GOT3 (cell line): ENCODE measurements around the gene NSMCE4A.
"Not testable (repeated sequence)": the region's sequence is repeated elsewhere in the genome, so short reads cannot be mapped to it uniquely, and the experiment has no call there.

Experiments
- DNase-seq: peaks from one replicate; lab custom pipeline; 2025; ENCODE audit warnings: mixed read lengths; lab: John Stamatoyannopoulos, UW

NSMCE4A gene

DNA sequence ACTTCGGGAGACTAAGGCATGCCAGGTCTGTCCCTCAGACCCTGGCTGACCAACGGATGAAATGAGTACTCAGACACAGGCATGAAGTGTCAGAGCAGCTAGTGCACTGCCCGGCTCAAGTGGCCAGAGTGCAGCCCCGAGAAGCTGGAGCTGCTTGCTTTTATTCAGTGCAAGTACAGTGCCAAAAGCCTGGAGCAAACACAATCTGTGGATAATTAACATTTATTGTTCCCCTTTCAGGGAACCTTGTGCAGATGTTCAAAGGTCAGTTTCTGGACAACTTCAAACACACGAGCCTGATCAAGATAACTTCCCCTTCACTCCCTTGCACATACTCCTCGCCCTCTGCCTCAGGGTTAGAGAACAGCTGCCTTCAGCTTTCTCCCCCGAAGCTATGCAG lies 39.3 kb downstream of the NSMCE4A start:
- DNase-seq = no peak

DNA sequence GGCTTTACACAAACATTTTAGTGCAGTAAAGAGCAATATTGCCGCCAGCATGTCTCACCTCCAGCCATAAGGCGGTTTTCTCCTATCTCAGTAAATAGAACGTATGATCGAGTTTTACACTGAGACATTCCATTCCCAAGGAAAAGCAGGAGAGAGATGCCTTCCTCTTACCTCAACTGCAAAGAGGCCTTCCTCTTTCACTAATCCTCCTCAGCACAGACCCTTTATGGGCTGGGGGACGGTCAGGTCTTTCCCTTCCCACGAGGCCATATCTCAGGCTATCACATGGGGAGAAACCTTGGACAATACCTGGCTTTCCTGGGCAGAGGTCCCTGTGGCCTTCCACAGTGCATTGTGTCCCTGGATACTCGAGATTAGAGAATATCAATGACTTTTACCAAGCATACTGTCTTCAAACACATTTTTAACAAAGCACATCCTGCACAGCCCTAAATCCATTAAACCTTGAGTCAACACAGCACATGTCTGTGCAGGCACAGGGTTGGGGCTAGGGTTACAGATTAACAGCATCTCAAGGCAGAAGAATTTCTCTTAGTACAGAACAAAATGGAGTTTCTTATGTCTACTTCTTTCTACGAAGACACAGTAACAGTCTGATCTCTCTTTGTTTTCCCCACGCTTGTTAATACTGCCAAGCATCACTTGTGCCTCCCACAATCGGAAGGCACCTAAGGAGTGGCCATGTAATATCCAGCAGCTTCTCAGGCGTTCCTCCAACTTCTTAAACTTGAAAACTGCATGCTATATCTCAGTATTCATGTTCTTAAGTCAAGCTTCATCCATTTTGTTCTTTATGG lies 44.5 kb downstream of the NSMCE4A start:
- DNase-seq = not testable (repeated sequence)

DNA sequence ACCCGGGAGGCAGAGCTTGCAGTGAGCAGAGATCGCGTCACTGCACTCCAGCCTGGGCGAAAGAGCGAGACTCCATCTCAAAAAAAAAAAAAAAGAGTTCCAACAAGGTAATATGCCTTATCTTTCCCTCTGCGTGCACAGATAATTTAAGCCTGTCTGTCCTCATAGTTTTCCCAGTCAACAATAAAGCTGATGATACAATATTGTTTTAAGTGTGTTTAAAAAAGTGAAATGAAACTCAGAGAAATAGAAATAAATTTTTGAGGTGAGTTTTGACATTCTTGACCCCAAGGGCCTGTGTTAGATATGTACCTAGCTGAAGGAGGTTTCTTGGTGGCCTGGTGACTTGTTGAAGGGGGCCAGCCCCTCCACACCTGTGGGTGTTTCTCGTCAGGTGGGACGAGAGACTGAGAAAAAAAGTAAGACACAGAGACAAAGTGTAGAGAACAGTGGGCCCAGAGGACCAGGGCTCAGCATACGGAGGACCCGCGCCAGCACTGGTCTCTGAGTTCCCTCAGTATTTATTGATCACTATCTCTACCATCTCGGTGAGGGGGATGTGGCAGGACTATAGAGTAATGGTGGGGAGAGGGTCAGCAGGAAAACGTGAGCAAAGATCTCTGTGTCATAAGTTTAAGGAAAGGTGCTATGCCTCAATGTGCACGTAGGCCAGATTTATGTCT lies 45.3 kb downstream of the NSMCE4A start:
- not testable (repeated sequence) for DNase-seq

DNA sequence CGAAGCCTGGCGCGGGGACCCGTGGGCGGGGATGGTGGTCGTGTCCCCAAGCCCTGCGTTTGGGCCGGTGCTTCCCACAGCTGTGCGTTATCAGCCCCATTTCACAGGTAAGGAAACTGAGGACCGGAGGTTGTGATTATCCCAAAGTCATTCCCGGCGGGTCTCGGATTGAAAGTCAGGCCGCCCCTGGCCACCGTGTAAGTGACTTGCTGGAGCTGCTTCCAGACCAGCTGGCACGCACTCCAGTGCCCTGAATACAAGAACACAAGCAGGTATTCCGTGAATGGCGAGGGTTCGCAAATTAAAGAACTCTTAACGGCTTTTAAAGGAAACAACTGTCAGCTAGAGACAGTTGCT lies 46.5 kb downstream of the NSMCE4A start:
- DNase-seq = no peak

DNA sequence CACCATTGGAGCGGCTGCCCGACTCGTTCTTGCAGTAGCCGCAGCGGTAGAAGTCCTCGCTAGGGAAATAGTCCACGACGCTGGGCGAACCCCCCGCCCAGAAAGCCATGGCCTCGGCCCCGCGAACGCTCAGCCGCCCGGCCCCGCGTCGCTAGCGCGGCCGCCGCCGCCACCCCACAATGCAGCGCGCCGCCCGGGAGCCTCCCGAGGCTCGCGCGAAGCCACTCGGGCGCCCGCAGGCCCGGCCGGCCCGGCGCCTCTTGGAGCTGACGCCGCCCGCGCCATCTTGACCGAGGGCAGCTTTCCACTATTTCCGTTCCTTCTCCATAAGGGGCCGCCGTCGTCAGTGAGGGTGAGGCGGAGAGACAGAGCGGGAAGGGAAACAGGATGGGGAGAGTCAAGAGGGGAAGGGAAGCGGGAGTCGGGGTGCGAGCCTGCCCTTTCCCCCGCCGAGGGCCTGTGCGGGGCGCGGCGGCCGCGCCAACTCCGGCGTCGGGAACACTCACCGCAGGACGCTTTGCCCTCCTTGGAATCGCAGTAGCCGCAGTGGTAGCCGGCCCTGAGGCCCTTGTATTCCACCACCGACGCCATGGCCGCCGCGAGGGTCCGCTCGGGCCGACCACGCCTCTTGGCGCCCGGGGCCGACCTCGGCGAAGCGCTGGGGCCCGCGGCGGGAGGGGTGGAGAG lies 47.0 kb downstream of the NSMCE4A start, which contains the start of gene ATE1:
ATE1 (minus strand) TSS at position 191 of the 687 bp plus-strand sequence; CDS start at position 109, 82 bp downstream.
- peak; percentile 66 for DNase-seq

DNA sequence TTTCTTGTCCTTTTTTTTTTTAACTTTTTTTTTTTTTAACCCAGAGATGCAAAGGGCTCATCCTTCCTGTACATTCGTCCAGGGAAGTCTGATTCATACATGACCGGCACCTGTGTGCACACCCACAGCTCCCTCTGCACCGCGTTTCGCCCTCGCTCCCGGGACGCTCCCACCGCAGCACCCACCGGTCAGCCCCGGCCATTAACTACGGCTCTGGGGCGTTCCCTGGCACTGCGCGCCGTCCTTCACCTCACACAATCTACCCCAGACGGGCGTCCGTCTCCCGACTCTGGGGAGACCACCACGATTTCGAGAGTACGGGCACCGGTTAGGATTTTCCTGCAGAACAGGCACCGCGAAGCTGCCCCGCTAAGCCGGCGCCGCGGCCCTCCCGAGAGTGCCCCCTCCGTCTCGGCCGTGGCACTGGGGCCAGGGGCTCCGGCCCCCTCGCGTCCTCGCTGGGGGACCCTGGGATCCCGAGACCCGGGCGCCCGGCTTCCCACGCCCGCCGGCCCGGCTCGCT lies 47.6 kb downstream of the NSMCE4A start:
- no peak for DNase-seq

DNA sequence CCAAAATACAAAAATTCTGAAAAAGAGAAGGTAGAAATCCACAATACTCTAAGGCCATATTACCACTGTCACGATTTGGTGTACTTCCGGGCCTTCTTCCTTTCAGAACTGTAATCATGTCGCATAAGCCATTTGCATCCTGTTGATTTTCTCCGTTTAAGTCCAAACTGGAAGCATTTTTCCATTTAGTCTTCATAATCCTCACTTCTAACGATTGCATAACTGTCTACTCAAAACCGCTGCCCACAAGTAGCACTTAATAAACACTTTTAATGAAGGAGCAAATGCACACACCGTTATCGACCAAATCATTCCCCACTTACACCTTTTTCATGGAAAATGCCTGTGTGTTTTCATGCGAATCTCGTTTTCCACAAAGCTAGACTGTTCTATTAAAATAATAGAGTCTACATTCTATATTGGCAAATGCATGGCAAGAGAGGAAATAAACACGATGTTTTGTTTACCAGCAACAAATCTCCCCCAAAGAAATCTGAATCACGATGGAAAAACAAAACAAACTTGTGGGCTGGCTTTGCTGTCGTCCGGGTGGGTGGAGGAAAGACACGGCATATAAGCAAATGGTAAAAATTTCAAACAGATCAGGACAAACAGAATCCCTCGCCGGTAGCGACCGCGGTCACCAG lies 48.2 kb downstream of the NSMCE4A start:
- no peak for DNase-seq

DNA sequence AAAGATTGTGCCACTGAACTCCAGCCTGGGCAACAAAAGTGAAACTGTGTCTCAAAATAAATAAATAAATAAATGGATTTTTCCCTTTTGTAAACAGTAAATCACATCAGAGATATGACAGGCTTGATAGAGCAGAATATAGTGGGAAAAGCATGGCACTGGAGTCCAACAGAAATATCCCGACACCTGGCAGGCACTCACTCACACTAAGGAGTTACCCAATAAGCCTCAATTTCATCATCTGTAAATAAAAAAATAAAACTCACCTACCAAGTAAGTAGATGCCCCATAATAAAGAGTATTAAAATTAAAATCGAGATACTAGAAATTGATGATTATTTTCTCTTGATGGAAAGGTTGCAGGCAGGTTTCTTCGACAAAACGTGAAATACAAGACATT lies 48.9 kb downstream of the NSMCE4A start:
- no peak for DNase-seq

DNA sequence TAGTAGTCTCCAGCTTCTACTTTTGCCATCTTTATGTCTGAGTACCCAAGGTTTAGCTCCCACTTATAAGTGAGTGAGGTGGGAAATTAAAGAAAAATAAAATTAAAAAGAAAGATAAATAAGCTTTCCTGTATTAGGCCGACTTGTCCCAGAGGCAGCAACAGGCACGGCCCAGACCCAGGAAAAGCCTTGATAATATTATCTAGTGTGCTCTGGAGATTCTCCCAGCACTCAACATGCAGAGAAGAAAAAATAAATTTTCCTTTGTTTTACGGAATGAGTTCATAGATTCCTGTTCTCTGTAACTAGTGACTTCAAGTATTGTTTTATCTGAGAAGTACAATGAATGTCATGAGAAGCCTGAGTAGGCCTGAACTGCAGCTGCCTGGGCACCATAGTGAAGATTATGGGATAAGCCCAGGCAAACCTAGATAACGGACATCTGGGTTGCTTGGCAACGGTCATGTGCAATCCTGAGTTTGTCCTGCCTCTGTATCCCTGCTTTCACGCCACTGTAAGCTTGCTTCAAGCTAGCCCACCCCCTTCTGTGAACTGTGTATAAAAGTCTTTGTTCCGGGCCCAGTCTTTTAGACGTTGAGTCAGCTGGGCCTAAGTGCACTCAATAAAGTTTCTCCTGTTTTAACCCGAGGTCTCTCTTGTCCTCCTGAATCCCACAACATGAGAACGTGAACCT lies 53.6 kb downstream of the NSMCE4A start:
- DNase-seq = no peak

DNA sequence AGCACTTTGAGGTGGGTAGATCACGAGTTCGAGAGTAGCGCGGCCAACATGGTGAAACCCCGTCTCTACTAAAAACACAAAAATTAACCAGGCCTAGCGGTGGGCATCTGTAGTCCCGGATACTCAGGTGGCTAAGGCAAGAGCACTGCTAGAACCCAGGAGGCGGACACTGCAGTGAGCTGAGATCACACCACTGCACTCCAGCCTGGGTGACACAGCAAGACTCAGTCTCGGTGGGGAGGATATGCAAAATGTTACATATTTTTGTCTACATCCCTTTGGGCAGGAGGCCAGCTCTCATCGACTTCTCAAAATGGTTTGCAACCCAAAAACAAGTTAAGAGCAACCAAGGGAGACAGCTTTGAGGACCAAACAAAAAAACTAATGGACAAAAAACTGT lies 55.4 kb downstream of the NSMCE4A start:
- no peak for DNase-seq

DNA sequence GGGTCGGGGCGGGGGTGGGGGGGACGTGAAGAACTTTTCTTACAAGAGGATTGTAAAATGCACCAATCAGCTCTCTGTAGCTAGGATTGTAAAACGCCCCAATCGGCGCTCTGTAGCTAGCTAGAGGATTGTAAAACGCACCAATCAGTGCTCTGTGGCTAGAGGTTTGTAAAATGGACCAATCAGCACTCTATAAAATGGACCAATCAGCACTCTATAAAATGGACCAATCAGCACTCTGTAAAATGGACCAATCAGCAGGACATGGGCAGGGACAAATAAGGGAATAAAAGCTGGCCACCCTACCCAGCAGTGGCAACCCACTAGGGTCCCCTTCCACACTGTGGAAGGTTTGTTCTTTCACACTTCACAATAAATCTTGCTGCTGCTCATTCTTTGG lies 56.2 kb downstream of the NSMCE4A start:
- not testable (repeated sequence) for DNase-seq

DNA sequence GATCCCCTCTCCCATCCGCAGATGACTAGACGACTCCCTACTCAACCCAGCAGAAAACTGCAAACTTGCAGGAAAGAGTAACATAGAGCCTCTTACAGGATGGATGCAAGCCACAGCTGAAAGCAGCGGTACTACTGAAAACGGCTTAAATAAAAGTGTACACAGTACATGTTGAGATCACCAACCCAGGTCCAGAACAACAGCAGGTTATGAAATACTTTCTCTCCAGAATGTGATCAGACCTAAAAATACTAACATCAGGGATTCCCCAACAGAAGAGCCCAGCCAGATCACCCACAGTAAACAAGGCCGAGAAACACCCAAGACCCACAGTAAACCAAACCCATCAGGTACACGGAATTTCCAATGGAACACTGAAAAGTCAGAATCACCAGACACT lies 60.4 kb downstream of the NSMCE4A start:
- DNase-seq = no peak

DNA sequence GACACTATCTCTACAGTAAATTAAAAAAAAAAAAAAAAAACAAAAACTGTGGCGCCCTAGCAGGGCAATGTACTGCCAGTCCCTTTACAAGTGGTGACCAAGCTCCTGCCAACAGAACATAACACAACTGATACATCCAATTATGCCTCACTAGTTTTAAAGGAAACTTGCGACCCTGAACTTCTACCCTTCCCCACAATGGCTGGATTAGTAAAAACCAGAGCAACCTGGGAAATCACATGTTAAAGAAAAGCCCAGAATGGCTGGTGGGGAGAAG lies 63.7 kb downstream of the NSMCE4A start:
- no peak for DNase-seq

DNA sequence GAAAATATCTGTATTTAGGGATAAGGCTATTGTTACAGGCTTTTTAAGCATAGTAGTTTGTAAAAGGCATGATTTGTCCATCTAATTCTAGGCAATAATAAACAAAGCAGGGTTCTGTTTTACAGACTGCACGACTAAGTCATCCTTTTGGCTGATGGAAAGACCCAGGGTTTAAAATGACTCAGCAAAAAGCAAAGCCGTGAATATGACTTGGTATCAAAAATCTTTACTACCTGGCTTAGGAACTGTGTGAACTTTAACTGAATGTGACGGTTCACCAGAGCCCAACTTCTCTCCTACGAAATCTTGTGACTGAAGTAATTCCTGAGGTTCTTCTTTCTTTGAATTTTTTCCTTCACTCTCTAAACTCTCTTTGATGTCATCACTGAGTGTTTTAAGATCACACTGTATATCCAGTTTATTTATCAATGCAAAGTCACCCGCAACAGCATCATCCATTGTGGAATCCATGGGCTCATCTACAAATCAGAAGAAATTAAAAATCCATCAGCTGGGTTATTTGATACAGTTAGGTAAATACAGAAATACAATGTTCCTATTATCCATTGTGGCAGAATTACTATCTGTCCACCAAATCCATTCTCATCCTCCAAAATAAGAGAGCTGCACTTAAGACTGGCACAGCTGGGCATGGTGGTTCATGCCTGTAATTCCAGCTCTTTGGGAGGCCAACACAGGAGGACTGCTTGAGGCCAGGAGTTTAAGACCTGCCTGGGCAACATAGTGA lies 64.2 kb downstream of the NSMCE4A start:
- no peak for DNase-seq
